Activated CD8-positive, alpha-beta T cell treated with anti-CD3 and anti-CD28 coated beads for 36 hours (primary cell): ENCODE results near the gene DBNL. TPM values are rescaled to one million over a fixed set of nuclear protein-coding genes. Genes with fewer than 3 reads are reported as not detected.

ENCODE experiments used
- ATAC-seq: fragments of 200-7000 bp; cut with Tn5 transposase; one replicate; pipeline ENCODE4 v1.10.0; 2021; ENCODE audit warnings: mild to moderate bottlenecking, moderate library complexity
- CTCF ChIA-PET: fragments of 350-600 bp; sonication (Branson Sonifier 250); formaldehyde crosslinking; loops from one replicate; lab custom pipeline; 2021; ENCODE audit warnings: antibody characterized with exemption; lab: Charles Lee
- POLR2A ChIA-PET: fragments of 350-600 bp; sonication (Branson Sonifier 250); formaldehyde crosslinking; loops from one replicate; lab custom pipeline; 2021; ENCODE audit warnings: antibody characterized with exemption; lab: Charles Lee
- DNase-seq: peaks from one replicate; pipeline ENCODE4 v3.0.0-alpha.2; 2020
- H3K27ac Mint-ChIP-seq: one replicate; pipeline ENCODE4 v1.8.0; 2021; ENCODE audit warnings: mild to moderate bottlenecking, mixed read lengths
- H3K27me3 Mint-ChIP-seq: one replicate; pipeline ENCODE4 v1.8.0; 2021; ENCODE audit warnings: mixed read lengths
- H3K36me3 Mint-ChIP-seq: one replicate; pipeline ENCODE4 v1.8.0; 2021; ENCODE audit warnings: low read depth, mixed read lengths
- H3K4me1 Mint-ChIP-seq: one replicate; pipeline ENCODE4 v1.8.0; 2021; ENCODE audit warnings: low read depth, mixed read lengths
- H3K4me3 Mint-ChIP-seq: one replicate; pipeline ENCODE4 v1.8.0; 2021; ENCODE audit warnings: mild to moderate bottlenecking, moderate library complexity, mixed read lengths
- H3K9me3 Mint-ChIP-seq: one replicate; pipeline ENCODE4 v1.8.0; 2021; ENCODE audit warnings: mixed read lengths
- CTCF ChIP-seq: fragments of 200-600 bp; IDR thresholded peaks from one replicate; pipeline ENCODE4 v1.8.0; 2022; ENCODE audit warnings: antibody characterized with exemption, mild to moderate bottlenecking
- intact Hi-C: fragments of 100-400 bp; cut with micrococcal nuclease; formaldehyde crosslinking; loops from one replicate; pipeline ENCODE4 v1.10.0; 2022
- total RNA-seq, 2 experiments: library from RNA; stranded (reverse); gene quantifications; one replicate each; pipeline ENCODE4 v1.2.3, GENCODE V29; 2021

Gene DBNL
- total RNA-seq, 2 experiments from 2014 or later, result 108 to 110 TPM

GRCh38 chr7:44105832-44106231, 61.3 kb downstream of the DBNL start:
- ChIA-PET POLR2A (interaction anchor here (0.9 to 3.5 kb wide), 11 partner anchors 8 to 62 kb away, joined by 3 to 17 read pairs (median 3); partner anchors contain the start of gene DBNL), CTCF (interaction anchor here (1.7 kb wide), 1 partner anchor 17 kb away, joined by 5 read pairs; the partner anchor contains the start of gene POLD2)
- Mint-ChIP-seq H3K27me3 (peaks cover 2% of the 10 kb centered on the region), H3K4me3 (peak overlapping the region; percentile 81), H3K4me1 (peaks cover 16% of the 10 kb centered on the region), H3K27ac (no peak overlapping the region), H3K9me3 (no peaks in the 10 kb centered on the region), H3K36me3 (peaks cover 4% of the 10 kb centered on the region)
- TF ChIP-seq CTCF, result no peak
- intact Hi-C loops, result no loop called here
- ATAC-seq (no peak), DNase-seq (no peak)

- POLR2A ChIA-PET, result interaction anchor here (1.0 to 3.5 kb wide), 6 partner anchors 8 to 30 kb away, joined by 3 to 17 read pairs (median 6); no protein-coding TSS in a partner anchor
- intact Hi-C loops, result no loop called here
- Mint-ChIP-seq H3K36me3 (peaks cover 4% of the 10 kb centered on the region), H3K9me3 (no peaks in the 10 kb centered on the region), H3K4me3 (no peak overlapping the region), H3K4me1 (peaks cover 16% of the 10 kb centered on the region), H3K27me3 (peaks cover 2% of the 10 kb centered on the region), H3K27ac (no peak overlapping the region)
- no peak for ATAC-seq
- TF ChIP-seq CTCF, result no peak
- CTCF ChIA-PET, result interaction anchor here (1.7 kb wide), 1 partner anchor 16 kb away, joined by 5 read pairs; the partner anchor contains the start of gene POLD2
- no peak for DNase-seq
Observed at GRCh38 chr7:44106311-44107065, 62.0 kb downstream of the DBNL start.

- intact Hi-C loops, result no loop called here
- no peak overlapping the region for H3K27ac Mint-ChIP-seq
- no peak for TF ChIP-seq CTCF
- peaks cover 2% of the 10 kb centered on the region for H3K27me3 Mint-ChIP-seq
- no peak overlapping the region for H3K4me3 Mint-ChIP-seq
- no peaks in the 10 kb centered on the region for H3K9me3 Mint-ChIP-seq
- POLR2A ChIA-PET, result interaction anchor here (1.4 to 3.5 kb wide), 4 partner anchors 7 to 27 kb away, joined by 3 to 17 read pairs (median 8); no protein-coding TSS in a partner anchor
- H3K36me3 Mint-ChIP-seq, result peaks cover 12% of the 10 kb centered on the region
- ATAC-seq (no peak), DNase-seq (no peak)
- peaks cover 16% of the 10 kb centered on the region for H3K4me1 Mint-ChIP-seq
- CTCF ChIA-PET, result no interaction called here
Observed at GRCh38 chr7:44107116-44107960, 62.8 kb downstream of the DBNL start.

- H3K36me3 Mint-ChIP-seq, result peaks cover 16% of the 10 kb centered on the region
Observed at GRCh38 chr7:44107961-44108767, 63.7 kb downstream of the DBNL start.

More at GRCh38 chr7:44107961-44108767, 63.7 kb downstream of the DBNL start:
- Mint-ChIP-seq H3K4me1 (peaks cover 16% of the 10 kb centered on the region), H3K27me3 (peaks cover 2% of the 10 kb centered on the region), H3K4me3 (no peak overlapping the region), H3K9me3 (no peaks in the 10 kb centered on the region), H3K27ac (no peak overlapping the region)
- no peak for TF ChIP-seq CTCF
- no peak for DNase-seq
- no peak for ATAC-seq
- POLR2A ChIA-PET, result interaction anchor here (1.1 to 1.4 kb wide), 2 partner anchors 10 to 14 kb away, joined by 3 to 4 read pairs; no protein-coding TSS in a partner anchor
- CTCF ChIA-PET, result no interaction called here
- intact Hi-C loops, result no loop called here
